ENCODE results near the gene SIGLEC8.

DNA sequence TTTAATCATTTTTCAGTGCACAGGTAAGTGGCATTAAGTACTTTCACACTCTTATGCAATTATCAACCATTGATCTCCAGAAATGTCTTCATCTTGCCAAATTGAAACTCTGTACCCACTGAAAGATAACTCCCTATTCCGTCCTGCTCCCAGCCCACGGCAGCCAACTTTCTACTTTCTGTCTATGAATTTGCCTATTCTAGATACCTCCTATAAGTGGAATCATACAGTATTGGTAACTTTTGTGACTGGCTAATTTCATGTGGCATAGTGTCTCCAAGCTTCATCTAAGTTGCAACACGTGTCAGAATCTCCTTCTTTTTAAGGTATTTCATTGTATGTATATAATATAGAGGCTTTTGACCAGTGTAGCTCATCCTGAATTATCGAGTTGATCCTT, 14.4 kb upstream of the SIGLEC8 start:
- TF ChIP-seq FOXA1 (IDR thresholded peaks at IDR 0.05) = no peak
- no peak for TF ChIP-seq ELF4 (IDR thresholded peaks at IDR 0.05)
- no peak for TF ChIP-seq FOXM1 (IDR thresholded peaks at IDR 0.05; ENCODE audit: borderline replicate concordance)
- TF ChIP-seq SUZ12 (IDR thresholded peaks at IDR 0.05) = no peak
- TF ChIP-seq TARDBP (IDR thresholded peaks at IDR 0.05) = no peak
- TF ChIP-seq HDGF (IDR thresholded peaks at IDR 0.05; ENCODE audit: borderline replicate concordance) = no peak
- TF ChIP-seq BHLHE40 (IDR thresholded peaks at IDR 0.05; ENCODE audit: borderline replicate concordance) = no peak
- no peak for TF ChIP-seq SP1 (IDR thresholded peaks at IDR 0.05)
- TF ChIP-seq FOXK2 (IDR thresholded peaks at IDR 0.05) = no peak
- no peak for TF ChIP-seq LEF1 (IDR thresholded peaks at IDR 0.05; ENCODE audit: borderline replicate concordance)
- no peak for TF ChIP-seq ARNT (IDR thresholded peaks at IDR 0.05)
